GM21381 (cell line): ENCODE data around the gene CITED1.
"Not testable (repeated sequence)": the region's sequence is repeated elsewhere in the genome, so short reads cannot be mapped to it uniquely, and the experiment has no call there.

Source experiments
- ATAC-seq: cut with Tn5 transposase; IDR thresholded peaks from one replicate; pipeline ENCODE4 v1.9.1; 2021; ENCODE audit warnings: mild to moderate bottlenecking, moderate library complexity; ENCODE audit not compliant: unreplicated experiment

CITED1 gene, protein sequence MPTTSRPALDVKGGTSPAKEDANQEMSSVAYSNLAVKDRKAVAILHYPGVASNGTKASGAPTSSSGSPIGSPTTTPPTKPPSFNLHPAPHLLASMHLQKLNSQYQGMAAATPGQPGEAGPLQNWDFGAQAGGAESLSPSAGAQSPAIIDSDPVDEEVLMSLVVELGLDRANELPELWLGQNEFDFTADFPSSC

DNA sequence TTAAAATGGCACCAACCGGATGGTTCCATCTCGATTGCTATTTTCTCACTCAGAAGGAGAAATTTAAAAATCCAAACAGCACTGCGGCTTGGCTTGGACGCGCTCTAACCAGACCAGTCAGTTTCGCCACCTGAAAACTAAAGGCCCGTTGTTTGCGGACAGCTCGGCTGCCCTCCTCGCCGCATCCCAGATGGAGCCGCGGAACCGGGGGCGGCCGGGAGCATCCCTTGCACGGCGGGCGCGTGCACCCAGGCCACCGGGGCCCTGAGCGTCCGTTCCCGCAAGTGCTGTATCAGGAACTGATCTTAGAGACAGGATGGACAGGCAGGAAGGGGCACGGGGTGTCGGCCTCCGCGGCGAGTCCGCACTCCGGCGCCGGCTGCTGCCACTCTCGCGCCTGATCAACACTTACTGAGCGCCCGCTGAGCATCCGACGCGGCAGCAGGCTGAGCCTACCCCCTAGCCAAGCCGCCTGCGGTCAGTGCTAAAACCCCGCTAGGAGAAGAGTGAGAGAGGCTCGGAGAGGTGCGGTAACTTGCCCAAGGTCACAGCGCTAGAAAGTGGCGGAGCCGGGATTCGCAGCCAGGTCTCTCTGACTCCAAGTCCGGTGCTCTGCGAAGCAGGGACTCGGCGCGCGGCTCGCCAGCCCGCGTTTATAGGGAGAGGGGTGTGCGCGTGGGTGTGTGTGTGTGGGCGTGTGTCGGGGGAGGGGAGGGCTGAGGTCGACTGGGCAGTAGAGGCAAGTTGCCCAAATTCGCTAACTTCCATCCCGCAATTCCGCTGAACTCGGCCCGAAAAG is at the start of gene CITED1:
Gene CITED1 (minus strand): TSS at position 629 of the 799 bp plus-strand sequence. CDS start 3,045 bp downstream, outside the sequence.
- no peak for ATAC-seq

DNA sequence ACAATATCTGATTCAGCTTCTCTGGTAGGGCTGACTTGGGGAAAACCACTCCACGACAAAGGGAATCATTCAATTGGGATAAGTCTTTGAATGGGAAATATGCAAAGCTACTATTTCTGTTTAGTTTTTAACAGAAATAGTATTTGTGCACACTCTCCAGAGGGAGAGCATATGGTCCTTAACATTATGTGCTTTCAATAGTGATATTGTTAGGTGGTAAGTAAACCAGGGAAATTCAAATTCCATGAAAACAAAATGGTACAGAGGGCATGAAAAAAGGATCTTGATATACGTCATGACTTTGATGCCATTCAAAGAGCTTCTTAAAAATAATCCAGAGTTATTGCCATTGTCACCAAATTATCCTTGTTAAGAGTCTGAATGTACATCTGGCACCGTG is 47.1 kb upstream of the CITED1 start:
- no peak for ATAC-seq

DNA sequence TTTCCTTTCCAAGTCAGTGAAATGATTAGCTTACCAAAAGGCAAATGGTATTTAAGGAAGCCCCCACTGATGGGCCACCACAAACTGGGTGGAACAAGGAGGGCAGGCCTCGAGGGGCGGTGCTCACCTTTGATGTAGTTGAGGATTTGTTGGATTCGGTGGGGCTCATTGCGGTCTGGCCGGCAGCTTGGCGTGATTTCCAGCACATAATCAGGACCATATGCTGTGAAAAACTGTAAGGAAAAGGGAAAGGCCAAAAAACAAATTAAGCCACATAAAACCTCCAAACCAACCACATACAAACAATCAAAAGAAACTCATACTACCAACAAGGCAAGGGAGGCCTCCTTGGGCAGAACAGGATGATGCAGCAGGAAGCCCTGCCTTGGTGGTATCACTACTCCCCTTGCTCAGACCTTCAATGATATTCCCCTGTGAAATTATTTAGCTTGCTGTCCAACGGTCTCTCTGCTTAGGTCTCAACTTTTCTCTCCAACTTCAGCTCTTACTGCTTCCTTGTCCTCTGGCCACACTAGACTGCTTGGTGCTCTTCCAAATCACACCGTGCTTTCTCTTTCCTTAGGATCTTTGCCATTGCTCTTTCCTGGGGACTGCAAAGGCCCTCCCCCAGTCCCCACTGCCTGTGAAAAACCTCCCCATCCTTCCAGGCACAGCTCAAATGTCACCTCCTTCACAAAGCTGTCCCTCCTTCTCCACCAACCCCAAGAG is 46.1 kb upstream of the CITED1 start:
- ATAC-seq: no peak

DNA sequence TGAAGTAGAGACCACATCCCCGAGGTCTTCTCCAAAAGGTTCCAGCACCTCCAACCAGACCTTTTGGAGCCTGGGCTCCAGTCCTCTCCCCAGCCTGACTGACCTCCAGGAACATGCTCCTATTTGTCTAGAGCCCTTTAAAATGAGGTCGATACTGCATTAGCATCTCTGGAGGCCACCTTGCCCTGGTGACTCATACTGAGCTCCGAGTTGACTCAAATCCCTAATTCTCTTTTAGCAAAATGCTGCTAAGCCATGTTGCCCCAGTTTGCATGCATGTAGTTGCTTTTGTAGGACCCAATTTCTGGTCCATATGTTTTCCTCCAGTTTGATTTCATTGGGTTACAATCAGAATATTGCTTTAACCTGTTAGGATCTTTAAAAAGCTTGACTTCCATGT is 43.5 kb upstream of the CITED1 start:
- peak; percentile 78 for ATAC-seq

DNA sequence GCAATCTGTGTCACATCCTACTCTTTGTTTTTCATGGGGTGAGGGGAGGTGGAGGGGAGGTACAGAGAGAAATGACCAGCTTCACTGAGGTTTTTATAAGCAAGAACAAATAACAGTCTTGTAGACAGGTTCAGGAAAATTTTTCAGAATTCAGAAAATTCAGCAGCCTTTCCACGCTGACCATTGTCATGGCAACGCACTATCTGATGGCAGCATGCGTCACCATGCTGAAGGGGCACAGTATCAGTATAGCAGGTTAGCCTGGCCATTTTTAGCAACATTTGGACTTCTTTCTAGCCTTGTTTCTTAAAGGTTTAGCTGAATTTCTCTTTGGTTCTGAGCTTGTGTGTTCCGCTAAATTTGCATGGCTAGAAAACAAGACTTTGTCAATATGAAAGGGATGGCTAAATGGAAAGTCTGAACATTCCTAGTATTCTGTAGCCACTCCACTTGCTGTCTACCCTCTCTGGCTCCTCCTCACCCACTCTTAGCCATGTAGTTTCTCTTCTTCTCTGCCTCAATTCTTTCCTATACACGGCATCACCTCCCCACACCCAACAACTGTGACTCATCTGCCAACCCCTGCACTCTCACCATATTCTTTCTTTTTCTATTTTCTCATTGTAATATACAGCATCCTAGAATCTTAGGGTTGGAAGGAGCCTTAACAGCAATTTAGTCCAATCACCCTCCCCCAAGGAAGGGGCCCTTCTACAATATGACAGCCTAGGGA is 42.7 kb upstream of the CITED1 start:
- ATAC-seq: no peak

DNA sequence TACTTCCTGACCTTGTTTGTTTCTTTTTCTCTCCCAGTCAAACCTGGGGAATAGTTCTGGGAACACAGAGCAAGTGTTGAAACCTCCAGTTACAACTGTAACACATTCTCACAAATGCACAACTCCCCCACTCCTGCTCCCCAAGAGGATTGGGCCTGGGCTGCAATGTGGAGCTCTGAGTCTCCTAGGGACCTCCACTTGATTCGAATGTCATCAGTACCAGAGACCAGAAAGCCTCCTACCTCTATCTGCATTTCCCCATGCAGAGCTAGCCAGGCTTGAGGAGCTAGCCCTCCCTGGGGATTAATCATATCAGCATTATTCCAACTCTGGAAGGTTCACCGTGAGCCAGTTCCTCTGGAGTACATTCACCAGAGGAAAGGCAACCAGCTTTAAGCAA is 41.7 kb upstream of the CITED1 start:
- ATAC-seq: no peak

DNA sequence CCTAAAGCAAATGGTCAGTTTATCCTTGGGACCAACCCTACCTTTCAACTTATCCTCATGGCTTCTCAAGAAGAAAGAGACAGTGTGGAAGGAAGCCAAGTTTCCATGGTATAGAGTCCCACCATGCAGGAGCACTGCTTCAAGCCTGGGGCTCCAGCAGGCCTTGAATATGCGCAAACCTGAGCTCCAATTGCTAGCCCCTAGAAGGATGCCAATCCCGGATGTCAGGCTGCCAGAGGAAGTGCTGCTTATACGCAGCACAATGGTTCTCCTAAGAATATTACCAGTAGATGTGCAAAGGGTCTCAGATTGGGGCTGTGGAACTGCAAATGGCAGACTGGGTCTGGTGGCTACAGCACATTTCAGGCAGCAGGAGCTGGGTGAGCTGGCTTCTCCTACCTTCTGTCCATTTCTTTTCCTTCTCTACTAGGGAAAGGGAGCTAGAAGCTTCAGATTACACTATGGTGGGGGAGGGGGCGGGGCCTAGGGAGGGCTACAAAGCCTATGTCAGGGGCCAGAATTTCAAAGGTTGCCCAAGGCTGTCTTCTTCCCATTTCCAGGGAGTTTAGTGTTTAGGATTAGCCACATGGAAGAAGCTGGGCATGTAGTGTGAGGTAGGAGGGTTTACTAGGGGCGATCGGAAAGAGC is 40.7 kb upstream of the CITED1 start:
- no peak for ATAC-seq

DNA sequence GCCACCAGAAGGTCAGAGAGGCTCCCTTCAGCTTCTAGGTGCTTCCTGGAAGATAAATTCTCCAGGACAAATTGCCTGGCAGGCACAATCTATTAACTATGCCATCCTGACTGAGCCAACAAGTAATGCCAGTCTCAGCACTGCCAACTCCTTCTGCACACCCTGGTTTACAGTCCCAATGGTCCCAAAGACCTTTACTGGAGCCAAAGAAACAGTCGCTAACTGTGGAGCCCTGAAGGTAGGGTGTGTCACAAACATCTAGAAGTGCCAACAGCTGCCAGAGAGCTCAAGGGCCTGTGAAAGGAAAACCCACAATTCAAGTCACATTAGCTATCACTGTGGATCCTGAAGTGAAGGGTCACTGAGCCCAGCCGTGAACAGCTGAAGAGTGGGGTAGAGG is 34.9 kb upstream of the CITED1 start:
- ATAC-seq: no peak

DNA sequence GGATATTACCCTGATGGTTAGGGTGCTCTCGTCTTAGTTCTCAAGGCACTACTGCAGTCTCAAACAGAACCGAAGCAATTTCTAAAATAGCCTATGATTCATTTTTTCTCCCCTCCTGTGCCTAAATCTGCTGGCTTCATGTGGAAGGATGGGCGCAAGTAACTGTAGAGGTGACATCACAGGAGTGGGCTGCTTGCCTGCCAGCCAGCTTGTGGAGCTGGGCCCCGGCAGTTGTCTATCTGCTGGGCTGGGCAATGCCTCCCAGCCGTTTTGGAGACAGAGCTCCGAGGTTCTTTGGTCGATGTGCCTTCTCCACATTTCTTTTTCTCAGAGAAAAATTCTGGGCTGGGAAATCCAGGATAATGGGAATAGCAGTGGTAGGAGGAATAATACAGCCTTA is 34.3 kb upstream of the CITED1 start:
- no peak for ATAC-seq

DNA sequence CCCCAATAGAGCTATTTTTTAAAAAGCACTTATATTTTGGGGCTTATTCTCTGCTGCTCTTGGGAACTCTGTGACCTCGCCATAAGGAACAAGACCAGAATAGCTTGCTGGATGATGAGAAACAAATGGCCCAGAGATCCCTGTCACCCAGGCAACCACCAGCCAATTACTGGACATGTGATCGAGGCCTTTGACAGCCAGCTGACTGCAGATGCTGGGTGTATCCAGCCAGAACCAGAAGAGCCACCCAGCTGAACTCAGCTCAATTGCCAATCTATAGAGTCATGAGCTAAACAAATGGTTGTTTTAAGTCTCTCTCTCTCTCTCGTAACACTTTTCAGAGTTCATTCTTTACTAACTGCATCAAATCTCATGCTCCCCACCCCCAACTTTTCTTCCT is 24.4 kb upstream of the CITED1 start:
- ATAC-seq: no peak

DNA sequence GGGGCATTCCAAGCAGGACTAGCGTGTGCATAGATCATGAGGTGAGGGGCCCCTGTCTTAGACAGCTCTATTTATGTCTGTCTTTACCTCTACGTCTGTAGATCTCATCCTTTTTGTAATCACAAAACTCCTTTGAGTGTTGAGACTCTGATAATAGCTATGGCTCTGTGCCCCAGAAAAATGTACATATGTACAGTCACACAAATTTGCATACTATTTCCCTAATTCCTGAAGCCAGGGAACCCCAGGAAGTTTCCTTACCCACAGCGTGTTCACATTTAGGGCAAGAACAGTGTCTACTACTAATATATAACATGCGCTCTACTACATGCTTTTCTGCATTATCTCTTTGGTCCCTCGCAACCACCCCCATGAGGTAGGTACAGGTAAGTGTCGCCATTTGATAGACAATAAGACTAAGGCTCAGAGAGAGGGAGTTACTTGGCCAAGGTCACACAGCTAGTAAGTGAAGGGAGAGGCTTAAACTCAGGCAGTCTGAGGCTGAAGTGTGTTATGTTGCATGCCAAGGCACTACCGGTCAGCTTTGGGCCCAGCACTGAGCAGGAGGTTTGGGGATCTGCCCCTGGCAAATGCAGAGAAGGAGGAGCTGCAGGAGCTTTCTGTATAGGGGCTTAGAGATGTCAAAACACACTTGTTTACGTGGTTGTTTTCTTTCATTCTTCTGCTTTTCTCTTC is 21.0 kb upstream of the CITED1 start:
- no peak for ATAC-seq

DNA sequence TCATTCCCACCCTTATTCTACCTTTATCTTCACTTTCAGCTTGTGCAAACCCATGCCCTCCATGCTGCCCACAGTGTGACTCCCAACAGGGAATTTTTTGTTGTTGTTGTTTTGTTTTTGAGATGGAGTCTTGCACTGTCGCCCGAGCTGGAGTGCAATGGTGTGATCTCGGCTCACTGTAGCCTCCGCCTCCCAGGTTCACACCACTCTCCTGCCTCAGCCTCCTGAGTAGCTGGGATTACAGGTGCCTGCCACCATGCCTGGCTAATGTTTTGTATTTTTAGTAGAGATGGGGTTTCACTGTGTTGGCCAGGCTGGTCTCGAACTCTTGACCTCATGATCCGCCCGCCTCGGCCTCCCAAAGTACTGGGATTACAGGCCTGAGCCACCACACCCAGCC is 13.9 kb upstream of the CITED1 start:
- not testable (repeated sequence) for ATAC-seq

DNA sequence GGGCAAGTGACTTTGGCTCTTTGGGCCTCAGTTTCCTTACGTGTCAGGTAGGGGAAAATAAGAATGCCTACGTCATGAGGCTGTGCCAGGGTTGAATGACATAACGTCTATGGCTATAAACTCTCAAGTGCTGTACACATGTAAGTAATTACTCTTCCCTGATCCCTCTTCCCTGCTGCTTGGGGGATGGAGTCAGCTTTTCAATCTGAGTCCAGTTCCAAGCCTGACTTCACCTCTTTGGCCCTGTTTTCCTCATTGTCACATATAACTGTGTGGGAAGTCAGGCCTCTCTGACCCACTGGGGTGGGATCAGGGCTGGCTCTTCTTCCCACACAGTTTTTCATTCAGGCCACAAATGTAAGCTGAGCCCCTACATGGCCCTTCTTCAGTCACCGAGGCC is 11.4 kb upstream of the CITED1 start:
- no peak for ATAC-seq

DNA sequence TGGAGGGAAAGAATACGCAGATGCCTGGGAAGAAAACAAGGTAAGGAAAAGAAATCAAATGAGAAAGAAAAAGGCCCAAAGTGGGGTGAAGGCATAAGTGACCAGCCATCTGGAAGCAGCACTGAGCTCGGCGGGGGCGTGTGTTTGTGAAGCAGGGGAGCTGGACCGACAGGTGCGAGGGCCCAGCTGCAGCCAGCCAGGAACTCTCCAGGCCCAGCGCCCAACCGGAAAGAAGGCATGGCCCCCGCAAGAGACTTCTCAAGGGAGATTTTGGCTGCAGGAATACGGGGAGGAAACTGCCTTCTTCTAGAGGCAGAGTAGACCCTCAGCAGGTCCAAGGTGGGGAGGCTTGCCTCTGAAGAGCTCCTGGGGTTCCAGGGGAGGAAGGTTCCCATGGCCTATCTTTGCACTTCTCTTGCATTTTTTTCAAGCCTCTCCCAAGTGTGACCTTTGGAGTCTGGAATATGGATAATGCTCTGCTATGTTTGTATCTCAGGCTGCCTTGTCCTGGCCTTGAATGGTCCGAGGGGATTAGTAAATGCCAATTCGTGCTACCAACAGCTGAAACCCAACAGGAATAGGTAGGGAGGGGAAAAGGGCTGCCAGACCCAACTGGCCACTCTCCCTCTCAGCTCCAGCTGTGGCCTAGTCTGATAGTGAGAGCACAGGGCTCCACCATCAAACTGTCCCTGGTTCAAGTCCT is 10.8 kb upstream of the CITED1 start:
- ATAC-seq: no peak

DNA sequence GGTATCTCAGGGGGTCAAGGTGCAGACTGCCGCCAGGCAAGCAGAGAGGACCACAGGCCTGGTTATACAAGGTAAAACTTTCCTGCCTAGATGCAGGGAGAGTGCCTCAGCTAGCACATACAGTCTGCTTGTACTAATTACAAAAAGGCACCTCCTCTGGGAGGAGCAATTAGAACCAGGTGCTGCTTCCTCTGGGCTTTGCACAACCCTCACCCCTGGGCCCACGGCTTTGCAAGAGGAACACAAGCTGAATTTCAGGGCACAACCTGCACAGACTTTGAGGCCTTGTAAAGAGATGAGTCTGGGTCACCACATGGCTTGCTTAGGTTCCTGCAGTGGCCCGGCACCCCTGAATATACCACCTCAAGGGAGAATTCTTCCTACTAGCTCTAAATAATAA is 9.2 kb upstream of the CITED1 start:
- no peak for ATAC-seq

DNA sequence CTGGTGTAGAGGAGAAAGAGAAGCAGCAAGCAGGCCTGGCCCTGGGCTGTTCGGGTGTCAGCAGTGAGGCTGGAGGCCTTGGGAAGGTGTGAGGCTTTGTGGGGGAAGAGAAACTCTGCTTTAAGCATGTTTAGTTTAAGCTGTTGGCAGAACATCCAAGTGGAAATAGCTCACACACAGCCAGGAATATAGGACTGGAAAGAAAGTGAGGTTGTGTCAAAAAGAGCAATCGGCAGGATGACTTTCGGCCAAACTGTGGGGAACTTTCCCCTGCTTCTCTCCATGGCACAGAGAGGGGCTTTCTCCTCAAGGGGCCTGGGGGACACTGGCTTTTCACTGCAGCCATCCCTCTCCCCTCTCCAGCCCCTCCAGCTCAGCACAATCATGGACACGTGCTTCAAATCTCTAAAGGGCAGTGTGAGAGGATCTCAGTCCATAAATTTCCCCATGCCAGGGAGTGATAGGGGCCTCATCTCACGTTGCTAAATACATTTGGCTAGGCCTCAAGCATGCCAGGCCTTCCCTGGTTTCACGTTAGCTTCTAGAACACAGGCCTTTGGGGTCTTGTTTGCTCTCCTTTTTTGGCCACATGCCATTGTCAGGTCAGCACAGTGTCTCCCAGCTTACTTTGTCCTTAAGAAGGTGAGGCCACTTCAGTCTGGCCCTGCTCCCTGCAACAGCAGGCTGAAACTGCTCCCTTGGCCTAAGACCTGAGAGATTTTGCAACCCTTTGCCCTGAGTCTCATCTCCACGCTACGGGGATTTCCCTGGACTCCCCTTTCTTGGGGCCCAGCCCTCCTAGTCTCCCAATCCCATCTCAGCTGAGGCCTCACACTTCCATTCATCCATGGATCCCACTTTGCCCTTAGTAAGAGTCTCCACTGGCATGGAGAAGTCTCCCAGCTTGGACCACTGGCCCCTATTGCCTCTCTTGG is 8.3 kb upstream of the CITED1 start:
- ATAC-seq: no peak

DNA sequence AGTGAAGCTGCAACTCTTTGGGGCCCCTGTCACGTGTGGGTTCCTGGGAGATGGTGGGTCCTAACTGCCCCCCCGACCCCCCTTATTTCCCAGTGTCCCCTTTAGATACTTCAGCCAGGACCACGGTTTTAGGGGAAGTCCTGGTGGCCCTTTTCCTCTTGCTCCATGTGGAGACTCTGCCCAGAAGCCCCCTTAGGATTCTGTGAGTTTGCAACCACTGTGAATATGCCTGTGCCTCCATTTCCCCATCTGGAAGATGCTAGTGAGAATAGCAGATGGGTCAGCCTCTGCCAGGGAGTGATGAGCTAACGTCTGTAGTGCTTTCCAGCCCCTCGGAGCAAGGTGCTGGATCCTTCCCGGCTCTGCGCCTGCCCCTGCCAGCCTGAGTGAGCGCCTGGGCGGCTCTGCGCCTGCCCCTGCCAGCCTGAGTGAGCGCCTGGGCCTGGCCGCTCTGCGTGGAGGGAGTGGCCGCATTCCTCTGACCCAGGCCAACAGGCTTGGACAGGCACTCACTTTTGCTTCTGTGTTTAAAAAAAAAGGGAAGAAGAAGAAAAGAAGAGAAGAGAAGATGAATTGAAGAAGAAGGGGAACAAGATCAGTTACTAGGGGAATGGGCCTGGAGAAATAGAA is 6.7 kb upstream of the CITED1 start:
- ATAC-seq: no peak
